ENCODE measurements around the gene ZNF540. TPM values are rescaled to one million over a fixed set of nuclear protein-coding genes. Genes with fewer than 3 reads are reported as not detected.

Gene ZNF540
- total RNA-seq (1 to 10 TPM; 3.1 to 7.2 (median 5.0) TPM), polyA plus RNA-seq (1 to 10 TPM; 2.6 to 7.7 TPM)
- long read RNA-seq, donor 1, transcript ZNF540-201 (5 exons, 3,099 nt), result major isoform, 11 of 14 reads
- long read RNA-seq, donor 1, partial matches to known transcripts, result 1 of 14 reads
- long read RNA-seq, donor 1, other reads (novel, unspliced or antisense), result 1 of 14 reads
- long read RNA-seq, donor 2, transcript ZNF540-201 (5 exons, 3,099 nt), result major isoform, 7 of 9 reads
- long read RNA-seq, donor 2, partial matches to known transcripts, result 1 of 9 reads
- long read RNA-seq, donor 2, other reads (novel, unspliced or antisense), result 1 of 9 reads
- long read RNA-seq, donor 3, transcript ZNF540-201 (5 exons, 3,099 nt), result major isoform, 10 of 15 reads
- long read RNA-seq, donor 3, partial matches to known transcripts, result 0 of 15 reads
- long read RNA-seq, donor 3, other reads (novel, unspliced or antisense), result 5 of 15 reads

DNA sequence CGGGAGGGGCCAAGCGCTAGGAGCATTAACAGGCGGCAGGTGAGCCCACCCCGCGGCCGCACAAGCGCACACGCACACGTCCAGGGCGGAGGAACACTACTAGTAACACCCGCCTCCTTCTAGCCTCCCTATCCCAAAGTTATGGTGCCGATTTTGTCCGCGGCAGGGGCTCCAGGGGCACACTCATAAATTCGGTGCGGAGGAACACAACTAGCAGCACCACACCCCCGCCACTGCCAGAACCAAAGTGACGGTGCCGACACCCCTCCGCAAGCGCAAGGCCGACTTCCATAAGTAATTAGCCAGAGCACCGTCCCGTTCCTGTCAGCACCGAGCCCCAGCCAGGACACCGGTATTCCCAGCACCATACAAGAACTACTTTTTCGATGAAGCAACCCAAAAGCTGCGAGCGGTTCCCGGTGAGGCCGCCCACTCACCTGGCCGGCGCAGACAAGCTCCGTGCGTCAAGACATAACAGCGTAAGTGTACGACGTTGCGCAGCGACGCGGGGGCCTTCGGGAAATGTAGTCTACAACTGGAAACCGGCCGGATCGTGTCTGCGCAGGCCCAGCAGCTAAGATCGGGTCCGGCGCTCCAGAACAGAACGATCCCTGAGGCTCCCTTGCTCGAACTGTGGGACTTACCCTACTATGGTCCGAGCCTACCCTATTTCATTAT is at the start of gene ZNF540, which contains the start of gene ZNF571:
ZNF540 (plus strand) TSS at position 573 of the 678 bp plus-strand sequence. CDS start 3,572 bp downstream, outside the sequence.
ZNF571 (minus strand) TSS at position 489 of the 678 bp plus-strand sequence. CDS start 8,116 bp downstream, outside the sequence.
- peak within 1 kb of the TSS; percentile 51 to 98 (median 80) for H3K4me3 ChIP-seq
- ATAC-seq (peak; percentile 99 to 100 (median 100)), DNase-seq (peak; percentile 92 to 95)
- H3K27me3 ChIP-seq, result no peaks in the 10 kb centered on the region
- peaks cover 0 to 32% (median 4%) of the 10 kb centered on the region in 11 donors for H3K9me3 ChIP-seq
- H3K27ac ChIP-seq, result peak within 1 kb of the TSS; percentile 63 to 93 (median 90)
- TF ChIP-seq, protein P1, sequence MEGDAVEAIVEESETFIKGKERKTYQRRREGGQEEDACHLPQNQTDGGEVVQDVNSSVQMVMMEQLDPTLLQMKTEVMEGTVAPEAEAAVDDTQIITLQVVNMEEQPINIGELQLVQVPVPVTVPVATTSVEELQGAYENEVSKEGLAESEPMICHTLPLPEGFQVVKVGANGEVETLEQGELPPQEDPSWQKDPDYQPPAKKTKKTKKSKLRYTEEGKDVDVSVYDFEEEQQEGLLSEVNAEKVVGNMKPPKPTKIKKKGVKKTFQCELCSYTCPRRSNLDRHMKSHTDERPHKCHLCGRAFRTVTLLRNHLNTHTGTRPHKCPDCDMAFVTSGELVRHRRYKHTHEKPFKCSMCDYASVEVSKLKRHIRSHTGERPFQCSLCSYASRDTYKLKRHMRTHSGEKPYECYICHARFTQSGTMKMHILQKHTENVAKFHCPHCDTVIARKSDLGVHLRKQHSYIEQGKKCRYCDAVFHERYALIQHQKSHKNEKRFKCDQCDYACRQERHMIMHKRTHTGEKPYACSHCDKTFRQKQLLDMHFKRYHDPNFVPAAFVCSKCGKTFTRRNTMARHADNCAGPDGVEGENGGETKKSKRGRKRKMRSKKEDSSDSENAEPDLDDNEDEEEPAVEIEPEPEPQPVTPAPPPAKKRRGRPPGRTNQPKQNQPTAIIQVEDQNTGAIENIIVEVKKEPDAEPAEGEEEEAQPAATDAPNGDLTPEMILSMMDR (IDR thresholded peaks at IDR 0.05), result no peak
- H3K36me3 ChIP-seq, result peaks cover 0 to 30% (median 10%) of the 10 kb centered on the region in 9 donors
- 0% methylated on average over 53 of the region's 53 CpGs for WGBS, 2 donors
- peaks cover 0 to 22% (median 15%) of the 10 kb centered on the region in 9 donors for H3K4me1 ChIP-seq
- intact Hi-C loops (cut with DNase I), result loop anchor here in 2 of 10 donors (10.0 kb wide), 1 partner anchor 100 kb away; no protein-coding TSS in a partner anchor

DNA sequence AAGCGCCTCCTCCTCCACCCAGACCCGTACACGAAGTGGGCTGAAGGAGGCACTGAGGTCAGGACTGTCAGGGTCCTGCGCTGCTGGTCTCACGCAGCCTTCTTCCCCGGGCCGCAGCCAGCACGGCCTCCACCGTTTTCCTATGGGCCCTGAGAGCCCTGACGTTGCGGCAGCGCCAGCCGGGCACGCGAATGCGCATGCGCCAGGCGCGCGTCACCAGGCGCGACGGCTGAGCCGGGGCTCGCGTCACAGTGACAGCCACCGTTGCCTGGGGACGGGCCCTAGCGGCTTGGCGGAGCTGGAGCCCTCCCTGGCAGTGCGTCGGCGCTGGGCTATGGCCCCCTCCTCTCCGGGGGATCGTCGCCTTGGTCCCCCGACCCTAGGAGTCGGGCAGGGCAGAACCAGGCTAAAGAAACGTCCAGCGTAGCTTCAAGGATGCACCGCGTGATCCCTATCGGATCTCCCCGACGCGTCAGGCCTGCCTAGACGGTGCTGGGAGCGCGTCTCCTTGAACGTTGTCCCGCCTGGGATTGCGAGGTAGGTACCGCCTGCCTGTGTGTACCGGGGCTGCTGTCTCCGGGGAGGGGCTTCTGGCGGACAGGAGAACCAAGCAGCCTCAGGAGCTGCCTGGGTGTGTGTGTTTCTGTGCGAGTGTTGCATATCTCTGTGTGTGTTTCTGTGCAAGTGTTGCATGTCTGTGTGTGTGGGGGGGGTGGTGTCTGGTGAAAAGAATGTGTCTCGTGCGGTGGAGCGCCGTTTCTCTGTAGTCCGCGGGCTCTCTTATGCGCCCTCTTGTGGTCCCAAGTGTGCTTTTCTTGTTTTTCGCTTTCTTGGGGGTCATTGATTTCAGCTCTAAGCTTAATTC is 43.3 kb upstream of the ZNF540 start:
- Histone ChIP-seq H3K4me1 (no peaks in the 10 kb centered on the region), H3K9me3 (peaks cover 0 to 92% (median 0%) of the 10 kb centered on the region in 11 donors), H3K36me3 (peaks cover 0 to 39% (median 0%) of the 10 kb centered on the region in 9 donors), H3K27ac (peak overlapping the region in 9 of 10 donors; percentile 39 to 82 (median 67)), H3K4me3 (peak overlapping the region; percentile 33 to 78 (median 61)), H3K27me3 (no peaks in the 10 kb centered on the region)
- ATAC-seq (peak; percentile 74 to 97 (median 93)), DNase-seq (peak; percentile 47 to 64)
- intact Hi-C loops (cut with DNase I), result loop anchor here in 1 of 10 donors (5.0 kb wide), 1 partner anchor 579 kb away; no protein-coding TSS in a partner anchor
- whole genome bisulfite sequencing, 2 donors, result 1 to 2% methylated on average over 65 of the region's 65 CpGs
- TF ChIP-seq, protein P1 (IDR thresholded peaks at IDR 0.05), result peak in 7 of 9 donors; percentile 28 to 55 (median 41)

DNA sequence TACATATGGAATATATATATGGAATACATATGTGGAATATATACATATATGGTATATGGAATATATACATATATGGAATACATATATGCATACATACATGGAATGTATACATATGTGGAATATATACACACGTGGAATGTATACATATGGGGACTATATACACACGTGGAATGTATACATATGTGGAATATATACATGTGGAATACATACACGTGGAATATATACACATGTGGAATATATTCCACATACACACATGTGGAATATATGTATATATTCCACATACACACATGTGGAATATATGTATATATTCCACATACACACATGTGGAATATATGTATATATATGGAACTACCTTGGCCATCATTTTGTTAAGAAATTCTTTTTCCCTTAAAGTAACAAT is 31.2 kb upstream of the ZNF540 start:
- Histone ChIP-seq H3K36me3 (peaks cover 0 to 99% (median 19%) of the 10 kb centered on the region in 9 donors), H3K4me1 (no peaks in the 10 kb centered on the region), H3K4me3 (no peak overlapping the region), H3K27me3 (no peaks in the 10 kb centered on the region), H3K9me3 (peaks cover 0 to 100% (median 15%) of the 10 kb centered on the region in 11 donors), H3K27ac (no peak overlapping the region)
- TF ChIP-seq, protein P1 (IDR thresholded peaks at IDR 0.05), result no peak
- ATAC-seq (no peak), DNase-seq (no peak)
- 94 to 95% methylated on average over 3 of the region's 3 CpGs for WGBS, 2 donors
- intact Hi-C loops (cut with DNase I), result loop anchor here in 1 of 10 donors (10.0 kb wide), 1 partner anchor 149 kb away; no protein-coding TSS in a partner anchor
